Sigmoid colon (tissue), 7 donors: ENCODE data around the gene IPO11. TPM values are rescaled to one million over a fixed set of nuclear protein-coding genes. Genes with fewer than 3 reads are reported as not detected.

ENCODE experiments used
- DNase-seq: peaks from one replicate; pipeline ENCODE4 v3.0.0-alpha.2; 2019
- H3K27ac ChIP-seq, 4 donors: fragments of 200-600 bp; sonication (generic); one replicate each; pipeline ENCODE4 v1.5.1; 2016 to 2019; ENCODE audit warnings: mild to moderate bottlenecking in 1 of 4
- H3K27me3 ChIP-seq, 3 donors: fragments of 200-600 bp; sonication (generic); one replicate each; pipeline ENCODE4 v1.5.1; 2019; ENCODE audit warnings: mild to moderate bottlenecking in 1 of 3
- H3K36me3 ChIP-seq, 4 donors: fragments of 200-600 bp; sonication (generic); one replicate each; pipeline ENCODE4 v1.5.1; 2016 to 2019
- H3K4me1 ChIP-seq, 4 donors: fragments of 200-600 bp; sonication (generic); one replicate each; pipeline ENCODE4 v1.5.1; 2017 to 2019
- H3K4me3 ChIP-seq, 4 donors: fragments of 200-600 bp; sonication (generic); one replicate each; pipeline ENCODE4 v1.5.1; 2017 to 2019; ENCODE audit warnings: mild to moderate bottlenecking in 2 of 4, moderate library complexity in 1 of 4
- H3K9me3 ChIP-seq, 4 donors: fragments of 200-600 bp in 3 of 4; sonication (generic) in 3 of 4; one replicate each; pipeline versions ENCODE4 v1.5.1 to v1.6.1; 2013 to 2019
- EP300 ChIP-seq, 4 donors: sonication (generic); formaldehyde crosslinking; IDR thresholded peaks; one replicate each; pipeline ENCODE4 v1.6.1; 2017; ENCODE audit warnings: antibody characterized with exemption in 4 of 4
- POLR2A ChIP-seq, 2 donors: fragments of 450-650 bp; IDR thresholded peaks; one replicate each; pipeline ENCODE4 v1.6.1; 2016; ENCODE audit warnings: antibody characterized with exemption in 2 of 2, mild to moderate bottlenecking in 2 of 2, moderate library complexity in 2 of 2
- POLR2AphosphoS5 ChIP-seq, 4 donors: sonication (generic); formaldehyde crosslinking; IDR thresholded peaks; one replicate each; pipeline ENCODE4 v1.6.1; 2017; ENCODE audit warnings: antibody characterized with exemption in 4 of 4
- WGBS, 2 donors: extraction: QIAGEN DNeasy Blood & Tissue Kit; methylation state at CpG; one replicate each; pipeline ENCODE4 v1.1.7; 2013; 5-methylcytosine and 5-hydroxymethylcytosine counted together
- intact Hi-C: fragments of 100-400 bp; cut with DNase I; formaldehyde crosslinking; loops from one replicate; pipeline ENCODE4 v1.15.1; 2023
- polyA plus RNA-seq, 3 donors: library from polyadenylated mRNA; stranded (reverse); fragments of 200-250 nt; gene quantifications; one replicate each; pipeline ENCODE4 v1.2.3, GENCODE V29; 2013
- total RNA-seq, 4 donors: library from RNA; depleted of rRNA; stranded (reverse); fragments of >200 nt; gene quantifications; one replicate each; pipeline ENCODE4 v1.1.0, GENCODE V29; 2016
- TF ChIP-seq, protein P1 (sequence below), 4 experiments: fragments of 450-650 bp in 3 of 4; fragments of 200-600 bp in 1 of 4; IDR thresholded peaks; one replicate each; pipeline ENCODE4 v1.5.1; 2016 to 2019; ENCODE audit warnings: antibody characterized with exemption in 4 of 4, mild to moderate bottlenecking in 3 of 4, moderate library complexity in 2 of 4
- donor health status: healthy with polysubstance abuse.
- donor health status: Bipolar disorder and iron deficiency.
- donor health status: healthy.

Gene IPO11
- total and polyA plus RNA-seq, 7 donors = 5.3 to 38.8 (median 20.9) TPM

DNA sequence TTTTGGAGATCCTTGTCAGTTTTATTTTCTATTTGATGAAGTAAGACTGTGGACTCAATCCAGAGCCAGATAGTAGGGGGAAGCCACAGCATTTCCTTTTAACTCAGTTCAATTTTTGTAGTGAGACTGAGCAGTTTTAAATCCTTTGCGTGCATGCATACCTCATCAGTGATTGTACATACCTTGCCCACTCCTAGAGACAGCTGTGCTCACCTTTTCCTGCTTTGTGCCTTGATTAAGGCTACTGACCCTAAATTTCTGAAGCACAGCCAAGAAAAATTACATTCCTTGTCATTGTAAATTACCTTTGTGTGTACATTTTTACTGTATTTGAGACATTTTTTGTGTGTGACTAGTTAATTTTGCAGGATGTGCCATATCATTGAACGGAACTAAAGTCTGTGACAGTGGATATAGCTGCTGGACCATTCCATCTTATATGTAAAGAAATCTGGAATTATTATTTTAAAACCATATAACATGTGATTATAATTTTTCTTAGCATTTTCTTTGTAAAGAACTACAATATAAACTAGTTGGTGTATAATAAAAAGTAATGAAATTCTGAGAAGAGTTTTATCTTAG lies 26.7 kb upstream of the IPO11 start:
- H3K4me3 ChIP-seq = no peak overlapping the region
- H3K9me3 ChIP-seq = no peaks in the 10 kb centered on the region
- H3K4me1 ChIP-seq = peaks cover 0 to 4% (median 0%) of the 10 kb centered on the region in 4 donors
- intact Hi-C loops = loop anchor here (1.0 kb wide), 1 partner anchor 12 kb away; no protein-coding TSS in a partner anchor
- 71 to 80% methylated on average over 2 of the region's 2 CpGs for WGBS, 2 donors
- H3K27ac ChIP-seq = no peak overlapping the region
- H3K36me3 ChIP-seq = peaks cover 0 to 96% (median 20%) of the 10 kb centered on the region in 4 donors
- TF ChIP-seq, protein P1, sequence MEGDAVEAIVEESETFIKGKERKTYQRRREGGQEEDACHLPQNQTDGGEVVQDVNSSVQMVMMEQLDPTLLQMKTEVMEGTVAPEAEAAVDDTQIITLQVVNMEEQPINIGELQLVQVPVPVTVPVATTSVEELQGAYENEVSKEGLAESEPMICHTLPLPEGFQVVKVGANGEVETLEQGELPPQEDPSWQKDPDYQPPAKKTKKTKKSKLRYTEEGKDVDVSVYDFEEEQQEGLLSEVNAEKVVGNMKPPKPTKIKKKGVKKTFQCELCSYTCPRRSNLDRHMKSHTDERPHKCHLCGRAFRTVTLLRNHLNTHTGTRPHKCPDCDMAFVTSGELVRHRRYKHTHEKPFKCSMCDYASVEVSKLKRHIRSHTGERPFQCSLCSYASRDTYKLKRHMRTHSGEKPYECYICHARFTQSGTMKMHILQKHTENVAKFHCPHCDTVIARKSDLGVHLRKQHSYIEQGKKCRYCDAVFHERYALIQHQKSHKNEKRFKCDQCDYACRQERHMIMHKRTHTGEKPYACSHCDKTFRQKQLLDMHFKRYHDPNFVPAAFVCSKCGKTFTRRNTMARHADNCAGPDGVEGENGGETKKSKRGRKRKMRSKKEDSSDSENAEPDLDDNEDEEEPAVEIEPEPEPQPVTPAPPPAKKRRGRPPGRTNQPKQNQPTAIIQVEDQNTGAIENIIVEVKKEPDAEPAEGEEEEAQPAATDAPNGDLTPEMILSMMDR (IDR thresholded peaks at IDR 0.05) = no peak
- TF ChIP-seq POLR2AphosphoS5 (IDR thresholded peaks at IDR 0.05) (no peak), POLR2A (IDR thresholded peaks at IDR 0.05) (no peak), EP300 (IDR thresholded peaks at IDR 0.05) (no peak)
- DNase-seq = no peak
- no peaks in the 10 kb centered on the region for H3K27me3 ChIP-seq

- DNase-seq = no peak
- Histone ChIP-seq H3K27me3 (no peaks in the 10 kb centered on the region), H3K4me3 (no peak overlapping the region), H3K9me3 (no peaks in the 10 kb centered on the region), H3K27ac (no peak overlapping the region), H3K4me1 (peaks cover 0 to 4% (median 0%) of the 10 kb centered on the region in 4 donors), H3K36me3 (peaks cover 4 to 96% (median 19%) of the 10 kb centered on the region in 4 donors)
- intact Hi-C loops = loop anchor here (1.0 kb wide), 1 partner anchor 11 kb away; no protein-coding TSS in a partner anchor
- no peak for TF ChIP-seq POLR2A (IDR thresholded peaks at IDR 0.05)
- TF ChIP-seq, protein P1 (IDR thresholded peaks at IDR 0.05) = no peak
- no peak for TF ChIP-seq EP300 (IDR thresholded peaks at IDR 0.05)
- TF ChIP-seq POLR2AphosphoS5 (IDR thresholded peaks at IDR 0.05) = no peak
Observed at GRCh38 chr5:62386824-62387223, 25.7 kb upstream of the IPO11 start.

- DNase-seq = no peak
- no peak overlapping the region for H3K27ac ChIP-seq
- peaks cover 12 to 99% (median 34%) of the 10 kb centered on the region in 4 donors for H3K36me3 ChIP-seq
- no peaks in the 10 kb centered on the region for H3K9me3 ChIP-seq
- intact Hi-C loops = no loop called here
- no peak overlapping the region for H3K4me3 ChIP-seq
- TF ChIP-seq, protein P1 (IDR thresholded peaks at IDR 0.05) = no peak
- no peak for TF ChIP-seq POLR2A (IDR thresholded peaks at IDR 0.05)
- no peak for TF ChIP-seq POLR2AphosphoS5 (IDR thresholded peaks at IDR 0.05)
- no peak for TF ChIP-seq EP300 (IDR thresholded peaks at IDR 0.05)
- no peaks in the 10 kb centered on the region for H3K27me3 ChIP-seq
- no peaks in the 10 kb centered on the region for H3K4me1 ChIP-seq
- WGBS, 2 donors = 83 to 85% methylated on average over 5 of the region's 5 CpGs
Observed at GRCh38 chr5:62395210-62395950, 17.2 kb upstream of the IPO11 start.

DNA sequence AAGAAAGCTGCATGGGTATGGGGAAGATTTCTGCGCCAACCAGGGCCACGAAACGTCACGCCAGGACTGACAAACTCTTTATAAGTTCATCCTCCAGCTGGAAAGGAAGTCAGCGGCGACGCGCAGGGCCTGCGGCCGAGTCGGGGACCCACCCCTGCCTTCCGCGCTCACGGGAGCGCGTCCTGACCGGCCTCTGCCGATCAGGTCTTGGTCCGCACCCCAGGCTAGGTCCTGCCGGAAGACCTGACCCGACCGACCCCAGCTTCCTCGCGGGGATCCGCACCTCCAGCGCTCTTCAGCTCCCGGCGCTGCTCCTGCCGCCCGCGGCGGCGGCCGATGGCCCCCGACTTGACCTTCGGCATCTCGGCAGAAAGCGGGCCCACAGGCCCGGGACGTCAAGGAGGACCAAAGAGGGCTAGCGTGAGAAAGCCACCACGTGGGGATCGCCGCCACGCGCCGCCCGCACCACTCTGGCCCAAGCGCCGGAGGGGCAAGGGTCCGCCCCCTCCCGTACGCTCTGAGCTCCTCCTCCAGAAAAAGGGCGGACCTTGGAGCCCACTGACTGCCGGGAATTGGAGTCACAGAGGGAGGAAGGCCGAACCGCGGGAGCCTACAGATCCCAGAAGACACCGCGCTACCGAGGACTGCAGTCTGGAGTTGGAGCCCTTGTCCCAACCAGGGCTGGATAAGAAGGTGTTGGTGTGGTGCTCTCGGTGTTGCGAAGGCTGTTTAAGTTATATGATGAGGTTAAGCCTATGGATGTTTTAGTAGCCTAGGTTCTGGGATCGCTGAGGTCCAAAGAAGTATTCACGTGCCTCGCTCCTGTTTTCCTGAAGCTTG lies 8.9 kb upstream of the IPO11 start, which contains the start of gene DIMT1:
TSS of gene DIMT1 (minus strand) at position 495 of the 840 bp plus-strand sequence. CDS start at position 362, 133 bp downstream.
- Histone ChIP-seq H3K9me3 (no peaks in the 10 kb centered on the region), H3K4me3 (peak within 1 kb of the TSS; percentile 78 to 97 (median 96)), H3K27ac (peak within 1 kb of the TSS; percentile 94 to 99 (median 96)), H3K27me3 (no peaks in the 10 kb centered on the region), H3K4me1 (peaks cover 0 to 16% (median 15%) of the 10 kb centered on the region in 4 donors), H3K36me3 (peaks cover 0 to 24% (median 3%) of the 10 kb centered on the region in 4 donors)
- DNase-seq = peak; percentile 98
- WGBS, 2 donors = 0% methylated on average over 66 of the region's 66 CpGs
- intact Hi-C loops = no loop called here
- TF ChIP-seq POLR2AphosphoS5 (IDR thresholded peaks at IDR 0.05) (peak; percentile 75 to 94 (median 86)), EP300 (IDR thresholded peaks at IDR 0.05) (no peak), POLR2A (IDR thresholded peaks at IDR 0.05) (peak; percentile 47 to 55)
- TF ChIP-seq, protein P1 (IDR thresholded peaks at IDR 0.05) = no peak
